HUDEP-2 (cell line): ENCODE results near the gene LENG8.
"Not testable (repeated sequence)": the region's sequence is repeated elsewhere in the genome, so short reads cannot be mapped to it uniquely, and the experiment has no call there.

ENCODE experiments used
- DNase-seq, 76 experiments: peaks; one replicate each; lab custom pipeline; 2025; ENCODE audit not compliant: unreplicated experiment in 76 of 76; lab: John Stamatoyannopoulos, UW

LENG8 gene

DNA sequence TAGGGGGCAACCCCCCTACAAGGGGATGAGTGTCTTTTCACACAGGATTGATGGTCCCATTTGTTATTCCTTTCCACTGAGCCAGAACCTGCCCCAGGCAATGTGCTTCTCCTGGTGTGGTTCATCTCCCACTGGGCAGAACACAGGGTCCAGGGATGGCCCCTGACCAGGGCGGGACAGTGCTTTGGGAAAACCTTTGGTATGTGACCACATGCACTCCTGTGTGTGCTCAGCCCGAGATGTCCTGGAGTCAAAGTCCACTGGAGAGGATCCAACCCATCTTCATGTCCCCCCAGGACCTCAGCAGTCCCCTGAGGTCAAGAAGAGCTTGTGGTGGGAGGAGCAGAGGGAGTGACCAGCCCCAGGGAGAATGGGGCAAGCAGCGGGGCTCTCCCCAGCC, 59.5 kb downstream of the LENG8 start:
- not testable (repeated sequence) for DNase-seq

DNA sequence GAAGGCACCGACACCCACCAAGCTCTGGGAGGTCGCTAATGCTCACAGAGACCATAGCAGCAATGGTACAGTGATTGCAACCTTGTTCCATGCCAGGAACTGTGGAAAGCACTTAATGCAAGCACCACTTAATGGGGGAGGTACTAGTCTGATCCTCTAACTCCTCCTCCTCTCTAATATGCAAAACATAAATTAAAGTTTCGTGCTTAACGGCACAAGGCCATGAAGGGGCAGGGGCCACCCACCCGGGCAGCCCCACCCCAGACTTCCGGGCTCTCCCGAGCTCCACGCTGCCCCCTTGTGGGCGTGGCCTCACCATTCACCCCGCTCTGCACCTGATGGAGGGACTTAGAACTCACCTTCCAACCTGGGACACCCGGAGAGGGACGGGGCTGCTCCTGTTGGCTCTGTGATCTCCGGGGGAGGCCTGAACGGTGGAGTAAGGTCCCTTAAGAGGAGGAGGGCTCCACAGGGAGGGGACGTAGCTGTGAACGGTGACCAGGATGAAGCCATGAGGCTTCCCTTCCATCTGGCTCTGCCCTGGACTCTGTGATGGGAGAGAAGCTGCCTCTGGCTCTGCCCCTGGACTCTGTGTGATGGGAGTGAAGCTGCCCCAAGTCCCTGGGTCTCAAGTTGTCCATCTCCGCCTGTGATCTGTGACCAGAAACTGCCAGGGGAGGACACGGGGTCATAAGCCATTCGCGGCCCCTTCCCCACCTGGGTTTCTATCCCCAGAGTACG, 60.4 kb downstream of the LENG8 start:
- not testable (repeated sequence) for DNase-seq
